ENCODE measurements around the gene ZDHHC8.

The ZDHHC8 gene

DNA sequence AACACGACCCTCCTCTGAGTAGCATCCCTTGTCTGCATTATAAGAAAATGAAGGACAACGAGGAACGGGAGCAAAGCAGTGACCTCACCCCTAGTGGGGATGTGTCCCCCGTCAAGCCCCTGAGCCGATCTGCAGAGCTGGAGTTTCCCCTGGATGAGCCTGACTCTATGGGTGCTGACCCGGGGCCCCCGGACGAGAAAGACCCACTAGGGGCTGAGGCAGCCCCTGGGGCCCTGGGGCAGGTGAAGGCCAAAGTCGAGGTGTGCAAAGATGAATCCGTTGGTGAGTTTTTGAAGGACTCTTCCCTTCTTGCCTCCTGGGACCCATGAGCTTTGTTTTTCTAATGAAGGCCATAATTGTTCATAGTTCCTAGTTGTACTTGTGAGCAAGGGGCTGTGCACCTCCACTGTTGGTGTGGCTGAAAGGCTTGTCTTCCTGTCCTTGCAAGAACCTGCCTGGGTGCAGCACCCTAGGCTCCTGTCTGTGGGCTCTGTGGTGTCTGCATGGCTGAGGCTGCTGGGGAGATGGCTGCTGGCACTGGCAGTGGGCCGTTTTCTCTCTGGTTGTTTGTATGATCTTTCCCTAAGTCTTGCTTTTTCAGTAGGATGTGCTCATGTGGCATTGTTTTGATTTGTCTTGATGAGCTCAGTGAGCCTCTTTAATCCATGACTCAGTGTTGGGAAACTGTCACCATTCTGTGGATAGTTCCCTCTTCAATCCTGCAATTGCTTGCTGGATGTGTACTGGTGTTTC lies 41.5 kb upstream of the ZDHHC8 start:
- no peak for DNase-seq (ENCODE audit: extremely low read depth, insufficient read length)
- peaks cover 54% of the 10 kb centered on the region for H3K36me3 ChIP-seq (ENCODE audit: control insufficient read depth, insufficient read depth, low read length)
- TF ChIP-seq CTCF (IDR thresholded peaks at IDR 0.05; ENCODE audit: insufficient read depth, low read length, poor library complexity, severe bottlenecking): no peak
- no peaks in the 10 kb centered on the region for H3K27me3 ChIP-seq (replicated peaks; ENCODE audit: control insufficient read depth, insufficient read depth, low read length)
- no peak overlapping the region for H3K4me3 ChIP-seq (replicated peaks; ENCODE audit: low read depth, low read length)

GRCh38 chr22:20090730-20091240 lies 40.8 kb upstream of the ZDHHC8 start:
- H3K4me3 ChIP-seq (replicated peaks; ENCODE audit: low read depth, low read length): no peak overlapping the region
- no peaks in the 10 kb centered on the region for H3K27me3 ChIP-seq (replicated peaks; ENCODE audit: control insufficient read depth, insufficient read depth, low read length)
- no peak for TF ChIP-seq CTCF (IDR thresholded peaks at IDR 0.05; ENCODE audit: insufficient read depth, low read length, poor library complexity, severe bottlenecking)
- DNase-seq (ENCODE audit: extremely low read depth, insufficient read length): no peak
- H3K36me3 ChIP-seq (ENCODE audit: control insufficient read depth, insufficient read depth, low read length): peaks cover 54% of the 10 kb centered on the region

DNA sequence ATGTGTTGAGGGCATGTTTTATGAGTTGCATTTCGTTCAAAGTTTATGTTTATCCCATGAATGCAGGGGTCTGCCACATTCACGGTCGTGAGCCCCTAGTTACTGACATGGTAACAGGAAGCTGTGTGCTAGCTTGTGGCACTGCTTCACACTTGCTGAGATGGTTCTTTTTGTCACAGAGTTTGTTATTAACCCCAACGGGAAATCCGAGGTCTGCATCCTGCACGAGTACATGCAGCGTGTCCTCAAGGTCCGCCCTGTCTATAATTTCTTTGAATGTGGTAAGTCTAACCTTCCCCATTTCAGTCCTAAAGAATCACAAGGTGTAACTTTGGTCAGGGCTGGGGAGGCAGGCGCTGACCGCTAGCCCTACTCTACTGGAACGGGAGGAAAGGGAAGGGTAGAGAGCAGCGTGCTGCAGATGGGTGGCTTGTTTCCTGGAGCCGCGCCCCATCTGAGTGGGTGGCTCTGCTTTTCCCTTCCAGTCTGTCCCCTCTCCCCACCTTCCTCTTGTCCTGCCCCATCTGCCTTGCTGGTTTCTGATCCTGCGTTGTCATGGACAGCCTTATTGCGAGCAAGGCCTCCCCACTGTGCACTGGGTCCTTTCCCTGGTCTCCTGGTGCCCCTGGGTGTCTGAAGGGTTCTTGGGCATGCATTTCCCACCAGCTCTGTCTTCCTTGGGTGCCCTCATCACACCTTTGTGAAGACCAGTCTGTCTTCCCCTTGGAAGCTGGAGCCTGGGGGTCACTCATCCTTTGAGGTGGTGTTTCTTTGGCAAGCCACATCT lies 39.7 kb upstream of the ZDHHC8 start:
- Histone ChIP-seq H3K4me3 (replicated peaks; ENCODE audit: low read depth, low read length) (no peak overlapping the region), H3K27me3 (replicated peaks; ENCODE audit: control insufficient read depth, insufficient read depth, low read length) (no peaks in the 10 kb centered on the region), H3K36me3 (ENCODE audit: control insufficient read depth, insufficient read depth, low read length) (peaks cover 49% of the 10 kb centered on the region)
- no peak for DNase-seq (ENCODE audit: extremely low read depth, insufficient read length)
- TF ChIP-seq CTCF (IDR thresholded peaks at IDR 0.05; ENCODE audit: insufficient read depth, low read length, poor library complexity, severe bottlenecking): no peak

DNA sequence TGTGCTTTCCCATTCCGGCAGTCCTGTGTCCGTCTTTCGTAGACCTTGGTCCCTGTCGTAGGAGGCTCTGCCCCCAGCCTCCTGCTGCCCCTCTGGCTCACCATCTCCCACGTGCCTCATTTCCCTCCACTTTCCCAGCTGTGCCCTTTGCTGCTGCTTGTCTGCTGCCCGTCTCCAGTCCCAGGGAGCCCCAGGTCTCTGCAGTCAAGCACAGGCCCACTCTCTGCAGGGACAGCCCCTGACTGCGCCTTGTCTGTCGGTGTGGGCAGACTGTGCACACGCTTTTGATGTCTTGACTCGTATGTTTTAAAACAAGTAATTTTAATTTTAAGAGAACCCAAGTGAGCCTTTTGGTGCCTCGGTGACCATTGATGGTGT lies 39.1 kb upstream of the ZDHHC8 start:
- TF ChIP-seq CTCF (IDR thresholded peaks at IDR 0.05; ENCODE audit: insufficient read depth, low read length, poor library complexity, severe bottlenecking): no peak
- Histone ChIP-seq H3K27me3 (replicated peaks; ENCODE audit: control insufficient read depth, insufficient read depth, low read length) (no peaks in the 10 kb centered on the region), H3K36me3 (ENCODE audit: control insufficient read depth, insufficient read depth, low read length) (peaks cover 44% of the 10 kb centered on the region), H3K4me3 (replicated peaks; ENCODE audit: low read depth, low read length) (no peak overlapping the region)
- no peak for DNase-seq (ENCODE audit: extremely low read depth, insufficient read length)

DNA sequence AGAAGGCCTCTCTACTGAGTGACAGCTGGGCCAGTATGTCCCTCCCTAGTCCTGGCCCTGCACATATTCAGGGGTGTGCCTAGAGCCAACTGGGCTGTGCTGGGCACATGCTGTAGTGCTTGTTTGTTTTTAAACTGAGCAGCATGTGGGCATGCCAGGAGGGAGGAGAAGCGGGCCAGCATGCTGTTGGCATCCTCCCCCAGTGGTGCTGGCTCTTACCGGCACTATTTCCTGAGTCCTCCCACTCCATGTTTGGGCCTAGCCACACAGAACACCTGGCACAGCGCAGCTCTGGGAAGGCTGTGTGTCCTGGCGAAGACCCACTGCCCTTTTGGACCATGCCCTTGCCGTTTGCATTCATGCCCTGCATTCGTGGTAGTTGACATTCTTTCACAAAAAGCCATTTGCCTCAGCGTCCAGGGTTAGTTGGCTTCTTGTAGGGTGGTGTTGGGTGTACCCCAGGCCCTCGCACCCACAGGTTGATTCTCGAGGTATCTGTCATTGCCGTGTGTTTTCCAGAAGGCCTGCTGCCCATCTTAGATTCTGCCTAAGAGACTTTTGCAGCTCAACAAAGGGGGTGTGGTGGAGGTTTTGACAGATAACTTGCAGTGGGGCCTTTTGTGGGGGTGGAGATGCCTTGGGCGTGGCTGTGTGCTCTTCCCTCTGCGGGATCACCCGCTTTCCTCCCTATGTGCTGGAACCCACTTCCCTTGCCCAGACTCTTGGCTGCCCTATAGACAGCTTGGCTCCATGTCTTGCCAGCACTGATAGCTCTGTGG lies 38.0 kb upstream of the ZDHHC8 start:
- no peaks in the 10 kb centered on the region for H3K27me3 ChIP-seq (replicated peaks; ENCODE audit: control insufficient read depth, insufficient read depth, low read length)
- no peak for DNase-seq (ENCODE audit: extremely low read depth, insufficient read length)
- TF ChIP-seq CTCF (IDR thresholded peaks at IDR 0.05; ENCODE audit: insufficient read depth, low read length, poor library complexity, severe bottlenecking): no peak
- H3K4me3 ChIP-seq (replicated peaks; ENCODE audit: low read depth, low read length): no peak overlapping the region
- peaks cover 37% of the 10 kb centered on the region for H3K36me3 ChIP-seq (ENCODE audit: control insufficient read depth, insufficient read depth, low read length)
